Loucy (cell line): ENCODE data around the gene OR2T10.
"Not testable (repeated sequence)": the region's sequence is repeated elsewhere in the genome, so short reads cannot be mapped to it uniquely, and the experiment has no call there.

Source experiments
- H2AFZ ChIP-seq: fragments of 200-600 bp; sonication (generic); 2 replicates; pipeline ENCODE4 v1.6.0; 2016; ENCODE audit warnings: antibody characterized with exemption, mild to moderate bottlenecking, low read length, moderate library complexity
- H3F3A ChIP-seq: fragments of 200-600 bp; 2 replicates; pipeline ENCODE4 v1.6.0; 2016; ENCODE audit warnings: antibody characterized with exemption, low read depth, mild to moderate bottlenecking
- H3K27me3 ChIP-seq: fragments of 200-600 bp; sonication (generic); 2 replicates; pipeline ENCODE4 v1.6.1; 2014; ENCODE audit warnings: low read length, mild to moderate bottlenecking; ENCODE audit not compliant: insufficient read depth, poor library complexity, severe bottlenecking
- H3K36me3 ChIP-seq: fragments of 200-600 bp; sonication (generic); 2 replicates; pipeline ENCODE4 v1.6.1; 2016; ENCODE audit warnings: low read length; ENCODE audit not compliant: insufficient read depth
- H3K4me1 ChIP-seq: fragments of 200-600 bp; sonication (generic); 2 replicates; pipeline ENCODE4 v1.5.1; 2014; ENCODE audit warnings: low read length, mild to moderate bottlenecking; ENCODE audit not compliant: insufficient read depth, poor library complexity, severe bottlenecking
- H3K4me2 ChIP-seq: fragments of 200-600 bp; sonication (generic); 2 replicates; pipeline ENCODE4 v1.6.0; 2014; ENCODE audit warnings: antibody characterized with exemption, low read length, low read depth, mild to moderate bottlenecking; ENCODE audit not compliant: poor library complexity, severe bottlenecking
- H3K4me3 ChIP-seq: fragments of 200-600 bp; sonication (generic); 2 replicates; pipeline ENCODE4 v1.5.1; 2014; ENCODE audit warnings: low read length, mild to moderate bottlenecking, mixed read lengths; ENCODE audit not compliant: poor library complexity, severe bottlenecking
- H3K79me2 ChIP-seq: fragments of 200-600 bp; sonication (generic); 2 replicates; pipeline ENCODE4 v1.6.1; 2014; ENCODE audit warnings: low read length; ENCODE audit not compliant: insufficient read depth
- H3K9ac ChIP-seq: fragments of 200-600 bp; sonication (generic); 2 replicates; pipeline ENCODE4 v1.6.0; 2014; ENCODE audit warnings: mild to moderate bottlenecking, low read depth, low read length, moderate library complexity; ENCODE audit not compliant: poor library complexity, severe bottlenecking
- H3K9me2 ChIP-seq: fragments of 200-600 bp; sonication (generic); replicated peaks from 2 replicates; pipeline ENCODE4 v1.6.1; 2016; ENCODE audit warnings: low read depth, low read length, mixed read lengths
- H3K9me3 ChIP-seq: fragments of 200-600 bp; sonication (generic); 2 replicates; pipeline ENCODE4 v1.6.1; 2014; ENCODE audit warnings: mild to moderate bottlenecking, antibody characterized with exemption, low read length, low read depth; ENCODE audit not compliant: insufficient read depth
- H4K20me1 ChIP-seq: fragments of 200-600 bp; sonication (generic); 2 replicates; pipeline ENCODE4 v1.6.0; 2014; ENCODE audit warnings: antibody characterized with exemption, low read length, mild to moderate bottlenecking; ENCODE audit not compliant: insufficient read depth, poor library complexity, severe bottlenecking

OR2T10 gene

DNA sequence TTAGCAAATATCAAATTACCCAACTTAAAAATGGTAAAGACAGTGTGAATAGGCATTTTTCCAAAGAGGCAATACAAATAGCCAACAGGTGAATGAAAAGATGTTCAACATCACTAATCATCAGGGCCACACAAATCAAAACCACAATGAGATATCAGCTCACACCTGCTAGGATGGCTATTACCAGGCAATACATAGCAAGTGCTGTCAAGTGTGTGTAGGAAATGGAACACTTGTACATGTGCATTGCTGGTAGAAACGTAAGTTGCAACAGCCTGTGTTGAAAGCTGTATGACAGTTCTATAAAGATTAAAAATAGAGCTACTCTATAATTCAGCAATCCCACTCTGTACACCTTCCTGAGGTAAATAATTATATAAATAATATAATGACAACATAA lies 25.5 kb downstream of the OR2T10 start:
- not testable (repeated sequence) for H3K9me3 ChIP-seq, H3F3A ChIP-seq, H2AFZ ChIP-seq, H3K36me3 ChIP-seq, H3K9ac ChIP-seq, H3K79me2 ChIP-seq, H3K4me1 ChIP-seq, H4K20me1 ChIP-seq, H3K4me2 ChIP-seq, H3K4me3 ChIP-seq, H3K27me3 ChIP-seq, H3K9me2 ChIP-seq

DNA sequence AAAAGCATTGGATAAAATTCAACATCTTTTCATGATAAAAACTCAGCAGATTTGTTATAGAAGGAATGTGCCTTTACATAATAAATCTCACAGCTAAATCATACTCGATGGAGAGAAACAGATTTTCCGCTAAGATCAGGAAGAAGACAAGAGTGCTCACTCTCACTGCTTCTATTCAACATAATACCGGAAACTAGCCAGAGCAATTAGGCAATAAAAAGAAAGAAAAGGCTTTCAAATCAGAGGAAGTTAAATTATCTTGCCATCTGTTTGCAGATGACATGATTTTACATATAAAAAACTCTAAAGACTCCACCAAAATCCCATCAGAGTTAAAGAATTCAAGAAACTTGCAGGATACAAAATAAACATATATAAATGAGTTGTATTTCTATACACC lies 26.7 kb downstream of the OR2T10 start:
- H3K79me2 ChIP-seq, H3K4me2 ChIP-seq, H2AFZ ChIP-seq, H4K20me1 ChIP-seq, H3K9ac ChIP-seq, H3K27me3 ChIP-seq, H3K9me3 ChIP-seq, H3K9me2 ChIP-seq, H3K4me1 ChIP-seq, H3K4me3 ChIP-seq, H3F3A ChIP-seq, H3K36me3 ChIP-seq: not testable (repeated sequence)

DNA sequence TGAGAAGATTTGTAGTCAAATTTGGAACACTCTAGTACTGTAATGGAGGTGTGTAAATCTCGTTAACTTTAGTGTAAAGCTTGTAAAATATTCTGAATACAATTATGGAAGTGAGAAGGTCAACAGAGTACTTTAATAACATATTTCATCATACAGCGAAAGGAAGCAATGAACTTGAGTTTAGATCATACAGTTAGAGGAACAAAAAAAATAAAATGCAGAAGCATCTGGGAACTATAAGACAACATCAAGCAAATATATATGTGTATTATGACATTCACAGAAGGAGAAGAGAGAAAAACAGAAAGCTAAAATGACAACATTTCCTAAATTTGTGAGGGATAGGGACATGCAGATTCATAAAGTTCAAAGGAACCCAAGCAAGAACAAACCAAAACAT lies 28.5 kb downstream of the OR2T10 start:
- H2AFZ ChIP-seq, H3K9me3 ChIP-seq, H3K4me2 ChIP-seq, H3K4me1 ChIP-seq, H4K20me1 ChIP-seq, H3K79me2 ChIP-seq, H3K9me2 ChIP-seq, H3K36me3 ChIP-seq, H3K27me3 ChIP-seq, H3K9ac ChIP-seq, H3K4me3 ChIP-seq, H3F3A ChIP-seq: not testable (repeated sequence)

DNA sequence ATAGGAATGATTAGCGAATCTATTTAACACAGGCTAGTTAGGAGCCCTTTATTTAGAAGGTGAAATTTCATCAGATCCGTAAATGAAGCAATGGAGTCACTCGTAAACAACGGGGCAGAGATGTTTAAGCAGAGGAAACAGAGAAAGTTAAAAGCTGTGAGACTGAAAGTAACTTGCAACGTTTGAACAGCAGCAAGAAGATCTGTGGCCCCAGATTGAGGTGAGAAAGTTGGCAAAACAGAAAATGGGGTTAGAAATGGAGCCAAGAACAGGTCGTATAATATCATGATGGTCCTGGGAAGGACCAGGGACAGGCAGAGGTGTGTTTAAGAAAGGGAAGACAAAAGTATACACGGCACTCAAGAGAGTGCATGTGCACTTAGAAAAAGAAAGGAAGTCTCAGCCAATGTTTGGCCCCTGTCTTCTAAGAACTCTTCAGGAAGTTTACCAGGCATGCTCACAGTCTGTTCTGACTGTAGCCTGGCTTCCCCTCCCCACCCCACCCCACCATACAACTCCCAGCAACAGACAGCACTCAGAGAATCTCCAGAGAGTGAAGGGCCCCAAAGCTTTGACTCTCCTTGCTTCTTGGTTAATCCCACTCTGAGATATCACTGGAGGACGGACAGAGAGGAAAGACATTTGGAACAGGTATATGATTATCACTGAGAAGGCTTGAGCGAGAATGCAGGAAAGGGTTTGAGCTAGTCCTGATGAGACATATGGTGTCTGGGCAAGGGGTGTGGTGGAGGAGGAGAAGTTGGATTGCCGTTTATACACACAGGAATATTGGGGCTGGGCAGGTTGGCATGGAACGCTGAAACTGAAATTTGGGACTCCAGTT lies 31.7 kb downstream of the OR2T10 start:
- not testable (repeated sequence) for H3K9me2 ChIP-seq, H3K4me3 ChIP-seq, H3K9ac ChIP-seq, H3K4me1 ChIP-seq, H3F3A ChIP-seq, H3K4me2 ChIP-seq, H4K20me1 ChIP-seq, H3K9me3 ChIP-seq, H3K79me2 ChIP-seq, H3K27me3 ChIP-seq, H3K36me3 ChIP-seq
- H2AFZ ChIP-seq = 0 out of 2 replicates have a peak overlapping the region, but pooled peaks have one; percentile 22

DNA sequence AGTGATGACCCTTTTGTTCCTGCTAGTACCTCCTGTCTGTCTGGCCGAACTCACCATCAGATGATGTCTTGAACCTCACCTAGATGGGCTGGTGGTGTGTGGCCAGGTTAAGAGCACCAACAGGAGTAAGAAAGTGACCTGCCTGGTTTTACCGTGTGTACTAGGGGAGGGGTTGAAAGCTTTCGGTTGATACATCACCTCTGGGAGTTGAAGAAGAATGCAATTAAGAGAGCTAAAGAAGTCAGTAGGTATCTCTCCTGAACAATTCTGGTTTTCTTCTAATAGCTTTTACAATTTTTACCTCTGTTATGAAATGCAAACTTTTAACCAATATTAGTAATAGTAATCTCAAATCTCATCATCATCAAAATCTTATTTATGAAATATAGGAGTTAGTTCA lies 34.8 kb downstream of the OR2T10 start, which contains the start of gene OR2T29:
Gene OR2T29 (minus strand): TSS at position 101 of the 400 bp plus-strand sequence. CDS start 3,281 bp downstream, outside the sequence.
- not testable (repeated sequence) for H3F3A ChIP-seq, H3K4me2 ChIP-seq, H3K36me3 ChIP-seq, H3K79me2 ChIP-seq, H3K4me3 ChIP-seq, H4K20me1 ChIP-seq, H3K9me2 ChIP-seq, H3K27me3 ChIP-seq, H3K4me1 ChIP-seq, H2AFZ ChIP-seq, H3K9me3 ChIP-seq, H3K9ac ChIP-seq

DNA sequence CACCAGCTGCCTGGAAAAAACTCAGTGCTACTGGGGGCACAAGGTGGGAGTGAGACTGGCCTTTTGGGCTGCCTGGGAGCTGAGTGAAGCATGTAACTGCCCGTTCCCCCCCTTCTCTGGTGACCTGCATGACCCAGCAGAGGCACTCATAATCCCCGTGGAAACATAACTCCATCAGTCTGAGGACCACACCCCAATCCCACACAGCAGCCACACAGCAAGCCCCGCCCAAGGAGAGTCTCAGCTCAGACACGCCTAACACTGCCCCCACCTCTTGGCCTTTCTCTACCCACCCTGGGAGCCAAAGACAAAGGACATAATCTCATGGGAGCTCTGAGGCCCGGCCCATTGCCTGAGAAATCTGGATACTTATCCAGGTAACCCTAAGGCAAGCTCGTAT lies 46.5 kb downstream of the OR2T10 start:
- H3K9ac ChIP-seq, H3K9me3 ChIP-seq, H3K79me2 ChIP-seq, H3K4me2 ChIP-seq, H3K4me1 ChIP-seq, H3K36me3 ChIP-seq, H2AFZ ChIP-seq, H3K4me3 ChIP-seq, H4K20me1 ChIP-seq, H3K9me2 ChIP-seq, H3F3A ChIP-seq, H3K27me3 ChIP-seq: not testable (repeated sequence)

DNA sequence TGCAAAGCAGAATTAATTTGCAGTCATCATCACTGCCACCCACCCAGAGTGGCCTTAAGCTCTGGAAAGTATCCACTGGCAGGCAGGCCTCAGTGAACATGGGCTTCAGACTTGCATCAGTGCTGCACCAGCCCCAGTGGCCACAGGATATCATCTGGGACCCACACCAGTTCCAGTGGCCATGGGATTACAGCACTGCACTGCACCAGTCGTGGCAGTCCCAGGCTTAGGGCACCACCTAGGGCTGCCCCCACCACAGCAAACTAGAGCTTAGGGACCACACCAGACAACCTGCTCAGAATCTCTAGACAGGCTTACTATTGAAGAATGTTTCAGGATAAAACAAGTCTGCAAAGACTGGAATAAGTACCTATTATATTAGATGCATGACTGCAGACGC lies 50.1 kb downstream of the OR2T10 start:
- H3F3A ChIP-seq, H2AFZ ChIP-seq, H3K4me1 ChIP-seq, H3K9me3 ChIP-seq, H3K9me2 ChIP-seq, H3K9ac ChIP-seq, H3K36me3 ChIP-seq, H3K4me2 ChIP-seq, H3K4me3 ChIP-seq, H3K27me3 ChIP-seq, H3K79me2 ChIP-seq, H4K20me1 ChIP-seq: not testable (repeated sequence)
